ENCODE measurements around the gene CHPF2.

GRCh38 chr7:151236406-151236805 lies 4.1 kb downstream of the CHPF2 start:
- TF ChIP-seq CTCF (IDR thresholded peaks at IDR 0.05) = no peak
- no peak for TF ChIP-seq POLR2A (IDR thresholded peaks at IDR 0.05)

Data from prostate gland (tissue), 2 donors.